Glutamatergic neuron (in vitro differentiated cells): Measurements from ENCODE around the gene DTWD2. TPM values are rescaled to one million over a fixed set of nuclear protein-coding genes. Genes with fewer than 3 reads are reported as not detected.

Source experiments
- DNase-seq: peaks from one replicate; pipeline ENCODE4 v3.0.0; 2022
- H3K27ac Mint-ChIP-seq: one replicate; pipeline ENCODE4 v1.8.0; 2020; ENCODE audit warnings: mild to moderate bottlenecking, mixed read lengths, inconsistent platforms; ENCODE audit not compliant: unreplicated experiment
- H3K27me3 Mint-ChIP-seq: one replicate; pipeline ENCODE4 v1.8.0; 2020; ENCODE audit warnings: mild to moderate bottlenecking, moderate library complexity, mixed read lengths, inconsistent platforms; ENCODE audit not compliant: unreplicated experiment
- H3K36me3 Mint-ChIP-seq: one replicate; pipeline ENCODE4 v1.8.0; 2020; ENCODE audit warnings: mild to moderate bottlenecking, mixed read lengths, inconsistent platforms; ENCODE audit not compliant: unreplicated experiment
- H3K4me1 Mint-ChIP-seq: one replicate; pipeline ENCODE4 v1.8.0; 2020; ENCODE audit warnings: mild to moderate bottlenecking, low read depth, mixed read lengths, inconsistent platforms; ENCODE audit not compliant: unreplicated experiment
- H3K4me3 Mint-ChIP-seq: one replicate; pipeline ENCODE4 v1.8.0; 2020; ENCODE audit warnings: mild to moderate bottlenecking, mixed read lengths, inconsistent platforms; ENCODE audit not compliant: unreplicated experiment
- H3K9me3 Mint-ChIP-seq: one replicate; pipeline ENCODE4 v1.8.0; 2020; ENCODE audit warnings: mild to moderate bottlenecking, moderate library complexity, mixed read lengths, inconsistent platforms; ENCODE audit not compliant: unreplicated experiment
- CTCF ChIP-seq: fragments of 200-600 bp; sonication (generic); IDR thresholded peaks from one replicate; pipeline ENCODE4 v1.5.0; 2021; ENCODE audit not compliant: partially characterized antibody, unreplicated experiment
- long read RNA-seq: library from polyadenylated mRNA; unstranded; transcript quantifications from one replicate; pipeline ENCODE4 v2.0.0, GENCODE V29; 2020; ENCODE audit not compliant: unreplicated experiment
- total RNA-seq: library from RNA; stranded (reverse); fragmentation: NEBNext Ultra II Directional; extraction: Animal tissue kit (Norgen Biotek cat#: 25700); gene quantifications from one replicate; pipeline ENCODE4 v1.2.1, GENCODE V29; 2021; ENCODE audit not compliant: unreplicated experiment

Gene DTWD2
- 1.6 TPM for total RNA-seq
- long read RNA-seq, partial matches to known transcripts: 0 of 1 reads
- long read RNA-seq, other reads (novel, unspliced or antisense): 1 of 1 reads

- Mint-ChIP-seq H3K27me3 (no peaks in the 10 kb centered on the region), H3K27ac (no peak within 1 kb of the TSS), H3K4me1 (no peaks in the 10 kb centered on the region), H3K9me3 (no peaks in the 10 kb centered on the region), H3K4me3 (peak within 1 kb of the TSS; percentile 78), H3K36me3 (no peaks in the 10 kb centered on the region)
- peak; percentile 98 for TF ChIP-seq CTCF
- peak; percentile 95 for DNase-seq
Observed at GRCh38 chr5:118987988-118988865, at the start of gene DTWD2. Gene DTWD2, minus strand, starts transcription at chr5:118988547. Its CDS starts 36 bp downstream, at chr5:118988511.

- DNase-seq: no peak
- Mint-ChIP-seq H3K4me1 (no peaks in the 10 kb centered on the region), H3K27me3 (no peaks in the 10 kb centered on the region), H3K9me3 (no peaks in the 10 kb centered on the region), H3K4me3 (no peak overlapping the region), H3K27ac (no peak overlapping the region), H3K36me3 (no peaks in the 10 kb centered on the region)
- TF ChIP-seq CTCF: no peak
Observed at GRCh38 chr5:119037496-119038215, 49.3 kb upstream of the DTWD2 start.

GRCh38 chr5:119036101-119036762 is 47.9 kb upstream of the DTWD2 start:
- Mint-ChIP-seq H3K27ac (no peak overlapping the region), H3K9me3 (no peaks in the 10 kb centered on the region), H3K36me3 (no peaks in the 10 kb centered on the region), H3K27me3 (peaks cover 2% of the 10 kb centered on the region), H3K4me3 (no peak overlapping the region), H3K4me1 (no peaks in the 10 kb centered on the region)
- TF ChIP-seq CTCF: no peak
- no peak for DNase-seq

GRCh38 chr5:119033135-119033534 is 44.8 kb upstream of the DTWD2 start:
- Mint-ChIP-seq H3K27me3 (peaks cover 5% of the 10 kb centered on the region), H3K36me3 (no peaks in the 10 kb centered on the region), H3K4me3 (no peak overlapping the region), H3K9me3 (no peaks in the 10 kb centered on the region), H3K27ac (no peak overlapping the region), H3K4me1 (no peaks in the 10 kb centered on the region)
- TF ChIP-seq CTCF: no peak
- no peak for DNase-seq
